K562 (cell line): Measurements from ENCODE around the gene BACE2. TPM values are rescaled to one million over a fixed set of nuclear protein-coding genes. Genes with fewer than 3 reads are reported as not detected.

Source experiments
- ATAC-seq: fragments of 200-7000 bp; cut with Tn5 transposase; 3 replicates; pipeline ENCODE4 v1.9.1; 2020; ENCODE audit warnings: moderate library complexity
- BruUV-seq: library from RNA; stranded (reverse); fragments of 400-500 nt; replicated peaks from 2 replicates; lab custom pipeline; 2021; lab: Mats Ljungman, UMichigan
- CTCF ChIA-PET: fragments of 300-600 bp; formaldehyde crosslinking; extraction: SDS; loops from one replicate; lab custom pipeline; 2021; ENCODE audit warnings: low intra/inter-chr PET ratio; lab: Yijun Ruan, JAX
- POLR2A ChIA-PET: fragments of 300-600, 350-650 bp; sonication (Branson Sonifier 250); formaldehyde crosslinking; extraction: SDS; loops from one replicate; lab custom pipeline; 2021; ENCODE audit warnings: antibody characterized with exemption, inconsistent platforms; lab: Yijun Ruan, JAX
- DNase-seq, 4 experiments: peaks; one replicate each; pipeline versions ENCODE4 v3.0.0 to v3.0.0-alpha.2; 2011 to 2018; ENCODE audit warnings: low spot score in 3 of 4, mixed read lengths in 3 of 4; ENCODE audit errors: extremely low read depth in 1 of 4
- FAIRE-seq: peaks from 2 replicates; lab custom pipeline; 2011; peaks lifted over from hg19 to GRCh38; lab: Jason Lieb, UNC
- H2AFZ ChIP-seq: 2 replicates; pipeline ENCODE4 v1.6.0; 2011; ENCODE audit warnings: low read depth, low read length, control low read depth, inconsistent platforms
- H3K27ac ChIP-seq: fragments of 200-600 bp; 3 replicates; pipeline ENCODE4 v1.8.0; 2011; ENCODE audit warnings: low read depth, mild to moderate bottlenecking, control low read depth, inconsistent platforms, low read length, moderate library complexity, mixed read lengths; ENCODE audit errors: extremely low read depth
- H3K27me3 ChIP-seq, 2 experiments: fragments of 300-600 bp in 1 of 2; 2 replicates in 1 of 2; 3 replicates in 1 of 2; pipeline versions ENCODE4 v1.6.0 to v1.8.0; 2011; ENCODE audit warnings: inconsistent platforms in 2 of 2, low read length in 2 of 2, mild to moderate bottlenecking in 1 of 2, mixed read lengths in 1 of 2, moderate library complexity in 1 of 2; ENCODE audit not compliant: control insufficient read depth in 2 of 2, insufficient read depth in 2 of 2
- H3K36me3 ChIP-seq: fragments of 300-600 bp; 3 replicates; pipeline ENCODE4 v1.8.0; 2011; ENCODE audit warnings: mild to moderate bottlenecking, low read length, inconsistent platforms; ENCODE audit not compliant: control insufficient read depth, insufficient read depth
- H3K4me1 ChIP-seq, 2 experiments: fragments of 200-600 bp in 1 of 2; replicated peaks in 1 of 2; 2 replicates in 1 of 2; 3 replicates in 1 of 2; pipeline versions ENCODE4 v1.5.1 to v1.8.0; 2011; ENCODE audit warnings: inconsistent platforms in 2 of 2, low read length in 2 of 2, mild to moderate bottlenecking in 1 of 2, mixed read lengths in 1 of 2, moderate library complexity in 1 of 2; ENCODE audit not compliant: control insufficient read depth in 2 of 2, insufficient read depth in 2 of 2
- H3K4me2 ChIP-seq: 2 replicates; pipeline ENCODE4 v1.6.1; 2011; ENCODE audit warnings: low read length, control low read depth, inconsistent platforms, mixed read lengths; ENCODE audit not compliant: insufficient read depth
- H3K4me3 ChIP-seq: fragments of 200-600 bp; sonication (generic), shearing (Covaris generic); 2 replicates; pipeline ENCODE4 v1.5.1; 2016; ENCODE audit warnings: control low read depth, inconsistent platforms
- H3K79me2 ChIP-seq: fragments of 200-600 bp; 3 replicates; pipeline ENCODE4 v1.8.0; 2011; ENCODE audit warnings: low read length, inconsistent platforms; ENCODE audit not compliant: control insufficient read depth, insufficient read depth
- H3K9ac ChIP-seq, 2 experiments: 2 replicates each; pipeline versions ENCODE4 v1.6.0 to v1.6.1; 2011; ENCODE audit warnings: low read depth in 2 of 2, low read length in 2 of 2, control low read depth in 1 of 2, inconsistent platforms in 1 of 2, mild to moderate bottlenecking in 1 of 2, mixed read lengths in 1 of 2; ENCODE audit not compliant: insufficient read depth in 1 of 2
- H3K9me1 ChIP-seq: one replicate; pipeline ENCODE4 v1.6.0; 2011; ENCODE audit warnings: inconsistent platforms, mild to moderate bottlenecking, low read length, moderate library complexity; ENCODE audit not compliant: control insufficient read depth, insufficient read depth
- H3K9me3 ChIP-seq: replicated peaks from 2 replicates; pipeline ENCODE4 v1.5.1; 2011; ENCODE audit warnings: low read depth, low read length, inconsistent platforms; ENCODE audit not compliant: control insufficient read depth, insufficient read depth
- H4K20me1 ChIP-seq: replicated peaks from 2 replicates; pipeline ENCODE4 v1.6.1; 2011; ENCODE audit warnings: low read length, inconsistent platforms, mixed read lengths; ENCODE audit not compliant: control insufficient read depth, insufficient read depth
- BCL6 ChIP-seq: fragments of 250-450 bp; sonication (Bioruptor Pico); IDR thresholded peaks from 2 replicates; pipeline ENCODE4 v1.4.0; 2020
- CAMTA2 ChIP-seq: fragments of 250-450 bp; sonication (Bioruptor Pico); conservative IDR thresholded peaks from 2 replicates; pipeline ENCODE4 v1.5.1; 2022
- CREBBP ChIP-seq: IDR thresholded peaks from one replicate; pipeline ENCODE4 v1.6.1; 2012; ENCODE audit warnings: low read depth, mild to moderate bottlenecking, control low read depth, inconsistent platforms, low read length
- CREM ChIP-seq: IDR thresholded peaks from 2 replicates; pipeline ENCODE4 v1.6.1; 2014; ENCODE audit warnings: antibody characterized with exemption, low read depth
- ESRRB ChIP-seq: fragments of 250-450 bp; sonication (Bioruptor Pico); IDR thresholded peaks from 2 replicates; pipeline ENCODE4 v1.5.0; 2020; ENCODE audit warnings: mild to moderate bottlenecking, moderate library complexity, borderline replicate concordance
- HDAC1 ChIP-seq, 2 experiments: fragments of 450-650 bp; IDR thresholded peaks; 2 replicates each; pipeline ENCODE4 v1.6.1; 2016 to 2017; ENCODE audit warnings: inconsistent platforms in 1 of 2, mild to moderate bottlenecking in 1 of 2, moderate library complexity in 1 of 2
- JUND ChIP-seq, 2 experiments: IDR thresholded peaks; 2 replicates in 1 of 2; 3 replicates in 1 of 2; pipeline ENCODE4 v1.6.1; 2011; ENCODE audit warnings: borderline replicate concordance in 2 of 2, low read depth in 2 of 2, low read length in 2 of 2, improper control_type of control experiment in 1 of 2, missing biosample characterization in 1 of 2, missing genetic modification characterization in 1 of 2, missing genetic modification reagents in 1 of 2
- RAD51 ChIP-seq: fragments of 450-650 bp; IDR thresholded peaks from 2 replicates; pipeline ENCODE4 v1.7.1; 2016; ENCODE audit warnings: low read depth, mild to moderate bottlenecking, borderline replicate concordance
- RBM25 ChIP-seq: fragments of 200-400 bp; formaldehyde crosslinking; IDR thresholded peaks from 2 replicates; pipeline ENCODE4 v1.6.1; 2018; ENCODE audit warnings: low read length, low read depth, moderate library complexity; ENCODE audit not compliant: severe bottlenecking
- RFX7 ChIP-seq: fragments of 250-450 bp; sonication (Bioruptor Pico); IDR thresholded peaks from 2 replicates; pipeline ENCODE4 v1.5.1; 2021; ENCODE audit warnings: mild to moderate bottlenecking
- SAFB2 ChIP-seq: fragments of 200-400 bp; formaldehyde crosslinking; IDR thresholded peaks from 2 replicates; pipeline ENCODE4 v1.6.1; 2018; ENCODE audit warnings: borderline replicate concordance, low read length, low read depth, moderate library complexity; ENCODE audit not compliant: severe bottlenecking
- SRF ChIP-seq, 2 experiments: fragments of 250-450, 450-650 bp in 1 of 2; sonication (Bioruptor Pico) in 1 of 2; sonication (generic) in 1 of 2; formaldehyde crosslinking; IDR thresholded peaks; 2 replicates each; pipeline versions ENCODE4 v1.5.0 to v1.5.1; 2020 to 2022; ENCODE audit warnings: mild to moderate bottlenecking in 1 of 2, missing genetic modification reagents in 1 of 2
- STAT5B ChIP-seq: fragments of 250-450 bp; sonication (Bioruptor Pico); IDR thresholded peaks from 2 replicates; pipeline ENCODE4 v1.8.0; 2021; ENCODE audit warnings: mild to moderate bottlenecking, inconsistent platforms
- ZNF79 ChIP-seq: fragments of 250-450 bp; sonication (Bioruptor Pico); IDR thresholded peaks from 2 replicates; pipeline ENCODE4 v1.4.0; 2020; ENCODE audit warnings: low read depth, mild to moderate bottlenecking, moderate library complexity
- ZNF830 ChIP-seq: fragments of 250-450 bp; sonication (Bioruptor Pico); IDR thresholded peaks from 2 replicates; pipeline ENCODE4 v1.5.0; 2021; ENCODE audit warnings: mild to moderate bottlenecking
- WGBS: fragments of 100-300 bp; shearing (Covaris generic); methylation state at CpG from one replicate; pipeline ENCODE4 v1.1.6; 2016; ENCODE audit warnings: low coverage, mixed read lengths; ENCODE audit not compliant: insufficient coverage; ENCODE audit errors: missing lambda C conversion rate; 5-methylcytosine and 5-hydroxymethylcytosine counted together
- in situ Hi-C: fragments of 300-500 bp; cut with MboI; formaldehyde crosslinking; loops from 4 replicates; pipeline ENCODE4 v1.15.0; 2018; ENCODE audit warnings: inconsistent platforms, mixed read lengths
- intact Hi-C: fragments of 100-400 bp; cut with micrococcal nuclease; formaldehyde crosslinking; loops from 2 replicates; pipeline ENCODE4 v1.14.2; 2022
- polyA plus RNA-seq, 8 experiments: library from polyadenylated mRNA; depleted of rRNA in 4 of 8; stranded (reverse) in 5 of 8; unstranded in 3 of 8; fragments of >200 nt; fragmentation: Nextera tagmentation in 2 of 8; fragmentation: Illumina TruSeq in 1 of 8; extraction: Ambion mirVana in 2 of 8; extraction: Trizol in 1 of 8; gene quantifications; 2 replicates each; pipeline versions ENCODE4 v1.2.1 to v1.2.3, GENCODE V29; 2011 to 2014; ENCODE audit warnings: inconsistent platforms in 1 of 8, missing spikeins in 1 of 8
- total RNA-seq, 7 experiments: library from RNA; depleted of rRNA in 6 of 7; stranded (reverse); fragments of >200 nt in 6 of 7; fragmentation: Illumina TruSeq in 2 of 7; extraction: Trizol in 2 of 7; gene quantifications; 2 replicates each; pipeline versions ENCODE4 v1.2.1 to v1.2.3, GENCODE V29; 2011 to 2021; ENCODE audit warnings: low replicate concordance in 1 of 7
- TF ChIP-seq, protein P1 (sequence below), 3 experiments: fragments of 200-800 bp in 1 of 3; fragments of 250-450 bp in 1 of 3; fragments of 450-650 bp in 1 of 3; sonication (Bioruptor Pico) in 1 of 3; sonication (Bioruptor generic) in 1 of 3; formaldehyde crosslinking in 1 of 3; IDR thresholded peaks; 2 replicates each; pipeline versions ENCODE4 v1.6.1 to v1.8.0; 2016 to 2022; ENCODE audit warnings: mild to moderate bottlenecking in 2 of 3, missing genetic modification characterization in 2 of 3, missing compliant biosample characterization in 1 of 3, moderate library complexity in 1 of 3
- TF ChIP-seq, protein P2 (sequence below): IDR thresholded peaks from 2 replicates; pipeline ENCODE4 v1.6.1; 2011; ENCODE audit not compliant: insufficient read length; ENCODE audit errors: extremely low read depth

BACE2 gene
- total and polyA plus RNA-seq, 9 of the 15 experiments (the other 6 are each of a cell fraction or from before 2014, with no cell fraction given): 0.05 to 0.24 (median 0.15) TPM; not detected in 2

DNA sequence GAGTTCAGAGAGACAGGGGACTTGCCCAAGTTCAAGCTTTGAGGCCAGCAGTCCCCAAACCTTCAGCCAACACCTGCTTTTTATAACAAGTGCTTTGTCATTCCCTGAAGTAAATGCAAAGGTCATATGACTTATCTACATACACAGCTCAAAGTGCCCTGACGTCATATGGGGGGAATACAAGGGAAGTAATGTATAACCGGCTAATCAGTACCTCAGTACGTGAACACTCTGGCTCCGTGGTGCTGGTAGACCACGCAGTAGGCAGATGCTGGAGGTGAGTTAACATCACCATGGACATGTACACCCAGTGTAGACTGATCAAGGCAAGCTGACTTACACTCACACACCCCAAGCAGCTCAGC lies 60.0 kb downstream of the BACE2 start:
- Histone ChIP-seq H3K4me1 (no peaks in the 10 kb centered on the region; a peak in 1 of 5 replicates), H3K9ac (no peak overlapping the region), H4K20me1 (no peaks in the 10 kb centered on the region), H3K9me3 (no peaks in the 10 kb centered on the region), H3K9me1 (no peaks in the 10 kb centered on the region), H2AFZ (no peak overlapping the region), H3K36me3 (no peaks in the 10 kb centered on the region), H3K79me2 (no peaks in the 10 kb centered on the region), H3K27ac (no peak overlapping the region), H3K4me2 (no peak overlapping the region; the same call in 1 of the 2 replicates), H3K4me3 (no peak overlapping the region), H3K27me3 (peaks cover 0 to 3% of the 10 kb centered on the region in 2 experiments; a peak in 3 of 5 replicates)
- ChIA-PET POLR2A (no interaction called here), CTCF (no interaction called here)
- in situ Hi-C loops: no loop called here
- no peak for FAIRE-seq
- no TSS peak for BruUV-seq
- intact Hi-C loops: no loop called here
- DNase-seq: peak in 1 of 4 experiments; percentile 16
- peak; percentile 43 for ATAC-seq
- WGBS: 3% methylated on average over 5 of the region's 5 CpGs
- no peak for TF ChIP-seq ZNF79 (CRISPR knock-in tag)
- no peak for TF ChIP-seq SRF (CRISPR knock-in tag; IDR thresholded peaks at IDR 0.05)
- no peak for TF ChIP-seq CREBBP
- no peak for TF ChIP-seq ZNF830
- no peak for TF ChIP-seq RBM25
- TF ChIP-seq ESRRB (CRISPR knock-in tag): no peak
- TF ChIP-seq JUND (IDR thresholded peaks at IDR 0.05; ENCODE audit: borderline replicate concordance, low read depth, low read length): peak; percentile 29; the same call in 1 of the 2 replicates
- peak; percentile 43; the same call in 1 of the 3 replicates for TF ChIP-seq JUND (tag; IDR thresholded peaks at IDR 0.05; ENCODE audit: borderline replicate concordance, low read depth, low read length)
- TF ChIP-seq, protein P1, sequence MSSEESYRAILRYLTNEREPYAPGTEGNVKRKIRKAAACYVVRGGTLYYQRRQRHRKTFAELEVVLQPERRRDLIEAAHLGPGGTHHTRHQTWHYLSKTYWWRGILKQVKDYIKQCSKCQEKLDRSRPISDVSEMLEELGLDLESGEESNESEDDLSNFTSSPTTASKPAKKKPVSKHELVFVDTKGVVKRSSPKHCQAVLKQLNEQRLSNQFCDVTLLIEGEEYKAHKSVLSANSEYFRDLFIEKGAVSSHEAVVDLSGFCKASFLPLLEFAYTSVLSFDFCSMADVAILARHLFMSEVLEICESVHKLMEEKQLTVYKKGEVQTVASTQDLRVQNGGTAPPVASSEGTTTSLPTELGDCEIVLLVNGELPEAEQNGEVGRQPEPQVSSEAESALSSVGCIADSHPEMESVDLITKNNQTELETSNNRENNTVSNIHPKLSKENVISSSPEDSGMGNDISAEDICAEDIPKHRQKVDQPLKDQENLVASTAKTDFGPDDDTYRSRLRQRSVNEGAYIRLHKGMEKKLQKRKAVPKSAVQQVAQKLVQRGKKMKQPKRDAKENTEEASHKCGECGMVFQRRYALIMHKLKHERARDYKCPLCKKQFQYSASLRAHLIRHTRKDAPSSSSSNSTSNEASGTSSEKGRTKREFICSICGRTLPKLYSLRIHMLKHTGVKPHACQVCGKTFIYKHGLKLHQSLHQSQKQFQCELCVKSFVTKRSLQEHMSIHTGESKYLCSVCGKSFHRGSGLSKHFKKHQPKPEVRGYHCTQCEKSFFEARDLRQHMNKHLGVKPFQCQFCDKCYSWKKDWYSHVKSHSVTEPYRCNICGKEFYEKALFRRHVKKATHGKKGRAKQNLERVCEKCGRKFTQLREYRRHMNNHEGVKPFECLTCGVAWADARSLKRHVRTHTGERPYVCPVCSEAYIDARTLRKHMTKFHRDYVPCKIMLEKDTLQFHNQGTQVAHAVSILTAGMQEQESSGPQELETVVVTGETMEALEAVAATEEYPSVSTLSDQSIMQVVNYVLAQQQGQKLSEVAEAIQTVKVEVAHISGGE (CRISPR knock-in tag; IDR thresholded peaks at IDR 0.05): no peak
- TF ChIP-seq CREM: peak; percentile 39; the same call in 1 of the 2 replicates
- TF ChIP-seq RFX7: no peak
- TF ChIP-seq, protein P2, sequence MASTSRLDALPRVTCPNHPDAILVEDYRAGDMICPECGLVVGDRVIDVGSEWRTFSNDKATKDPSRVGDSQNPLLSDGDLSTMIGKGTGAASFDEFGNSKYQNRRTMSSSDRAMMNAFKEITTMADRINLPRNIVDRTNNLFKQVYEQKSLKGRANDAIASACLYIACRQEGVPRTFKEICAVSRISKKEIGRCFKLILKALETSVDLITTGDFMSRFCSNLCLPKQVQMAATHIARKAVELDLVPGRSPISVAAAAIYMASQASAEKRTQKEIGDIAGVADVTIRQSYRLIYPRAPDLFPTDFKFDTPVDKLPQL: no peak
- no peak for TF ChIP-seq SAFB2
- TF ChIP-seq RAD51: no peak
- TF ChIP-seq CAMTA2 (CRISPR knock-in tag): no peak
- TF ChIP-seq STAT5B (CRISPR knock-in tag): no peak
- no peak for TF ChIP-seq BCL6
- no peak for TF ChIP-seq HDAC1 (IDR thresholded peaks at IDR 0.05)
